Spleen (tissue), 11 donors: ENCODE data around the gene FAM193A. TPM values are rescaled to one million over a fixed set of nuclear protein-coding genes. Genes with fewer than 3 reads are reported as not detected.

Source experiments
- DNase-seq: peaks from one replicate; pipeline ENCODE4 v3.0.0-alpha.2; 2020
- H3K27ac ChIP-seq, 8 donors: fragments of 200-600 bp; sonication (generic) in 7 of 8; 1 replicate in 4 of 8; 2 replicates in 4 of 8; pipeline versions ENCODE4 v1.5.0 to v1.8.0; 2016 to 2021; ENCODE audit warnings: inconsistent platforms in 4 of 8, mild to moderate bottlenecking in 4 of 8, moderate library complexity in 1 of 8
- H3K27me3 ChIP-seq, 7 donors: fragments of 200-600 bp; sonication (generic) in 6 of 7; replicated peaks in 1 of 7; 1 replicate in 4 of 7; 2 replicates in 3 of 7; pipeline versions ENCODE4 v1.5.0 to v1.8.0; 2016 to 2021; ENCODE audit warnings: inconsistent platforms in 3 of 7, mild to moderate bottlenecking in 1 of 7
- H3K36me3 ChIP-seq, 6 donors: fragments of 200-600 bp; sonication (generic) in 5 of 6; 1 replicate in 4 of 6; 2 replicates in 2 of 6; pipeline versions ENCODE4 v1.5.0 to v1.8.0; 2016 to 2021; ENCODE audit warnings: inconsistent platforms in 2 of 6
- H3K4me1 ChIP-seq, 6 donors: fragments of 200-600 bp; sonication (generic) in 5 of 6; 1 replicate in 3 of 6; 2 replicates in 3 of 6; pipeline versions ENCODE4 v1.5.0 to v1.8.0; 2016 to 2021; ENCODE audit warnings: inconsistent platforms in 3 of 6
- H3K4me3 ChIP-seq, 8 donors: fragments of 200-600 bp; sonication (generic) in 7 of 8; 1 replicate in 4 of 8; 2 replicates in 4 of 8; pipeline versions ENCODE4 v1.5.0 to v1.8.0; 2016 to 2021; ENCODE audit warnings: inconsistent platforms in 4 of 8, mild to moderate bottlenecking in 4 of 8, moderate library complexity in 2 of 8
- H3K9me3 ChIP-seq, 8 donors: fragments of 200-600 bp; sonication (generic) in 7 of 8; 1 replicate in 4 of 8; 2 replicates in 4 of 8; pipeline versions ENCODE4 v1.5.0 to v1.8.0; 2016 to 2021; ENCODE audit warnings: inconsistent platforms in 4 of 8
- CTCF ChIP-seq, 11 experiments: fragments of 200-600 bp in 7 of 11; fragments of 450-650 bp in 4 of 11; sonication (generic) in 4 of 11; IDR thresholded peaks in 8 of 11; conservative IDR thresholded peaks in 3 of 11; 1 replicate in 7 of 11; 2 replicates in 4 of 11; pipeline versions ENCODE4 v1.4.0 to v1.8.0; 2016 to 2021; ENCODE audit warnings: antibody characterized with exemption in 11 of 11, inconsistent platforms in 4 of 11, mild to moderate bottlenecking in 1 of 11
- POLR2A ChIP-seq, 3 donors: fragments of 450-650 bp; IDR thresholded peaks; one replicate each; pipeline ENCODE4 v1.5.1; 2017; ENCODE audit warnings: antibody characterized with exemption in 3 of 3, mild to moderate bottlenecking in 1 of 3
- POLR2AphosphoS5 ChIP-seq, 3 donors: sonication (generic); formaldehyde crosslinking; IDR thresholded peaks; one replicate each; pipeline ENCODE4 v1.5.1; 2017; ENCODE audit warnings: antibody characterized with exemption in 3 of 3
- WGBS, 5 donors: extraction: QIAGEN DNeasy Blood & Tissue Kit in 3 of 5; methylation state at CpG; one replicate each; pipeline versions ENCODE4 v1.1.5 to v1.1.7; 2013 to 2018; 5-methylcytosine and 5-hydroxymethylcytosine counted together
- intact Hi-C: fragments of 100-400 bp; cut with DNase I; formaldehyde crosslinking; loops from one replicate; pipeline ENCODE4 v1.15.0; 2023; ENCODE audit warnings: low total_unique reads
- polyA plus RNA-seq, 3 donors: library from polyadenylated mRNA; stranded (reverse); fragments of 200-250 nt; gene quantifications; one replicate each; pipeline ENCODE4 v1.2.1, GENCODE V29; 2013
- total RNA-seq, 7 donors: library from RNA; depleted of rRNA in 3 of 7; stranded (reverse); fragments of >200 nt in 3 of 7; fragmentation: NEBNext Ultra II Directional in 4 of 7; extraction: Animal tissue kit (Norgen Biotek cat#: 25700) in 4 of 7; gene quantifications; one replicate each; pipeline versions ENCODE4 v1.1.0 to v1.2.1, GENCODE V29; 2016 to 2021
- donor health status: healthy with polysubstance abuse.
- donor health status: DM: no; HTN: no; CAD: no; lungs with moderate emphysema.
- donor health status: DM: no; HTN: no; CAD: no.
- donor health status: Bipolar disorder and iron deficiency.
- donor health status: healthy.
- donor health status: DM: no; HTN: no; CAD: no.
- donor health status: DM: yes; HTN: yes; CAD: no.

The FAM193A gene
- total and polyA plus RNA-seq, 10 donors = 6.2 to 37.7 (median 31.6) TPM

- H3K4me3 ChIP-seq = no peak overlapping the region
- DNase-seq = peak; percentile 20
- no peak overlapping the region for H3K27ac ChIP-seq
- H3K27me3 ChIP-seq = no peaks in the 10 kb centered on the region
- no peak for TF ChIP-seq CTCF (IDR thresholded peaks at IDR 0.05 in 8 of 11, conservative IDR thresholded peaks at IDR 0.05 in 3 of 11)
- TF ChIP-seq POLR2AphosphoS5 (IDR thresholded peaks at IDR 0.05) = no peak
- TF ChIP-seq POLR2A (IDR thresholded peaks at IDR 0.05) = no peak
- intact Hi-C loops = loop anchor here (10.0 kb wide), 1 partner anchor 184 kb away; no protein-coding TSS in a partner anchor
- H3K36me3 ChIP-seq = peaks cover 0 to 58% (median 11%) of the 10 kb centered on the region in 6 donors
- H3K4me1 ChIP-seq = peaks cover 22 to 94% (median 49%) of the 10 kb centered on the region in 6 donors
- no peaks in the 10 kb centered on the region for H3K9me3 ChIP-seq
- 89 to 94% (median 91%) methylated on average over 18 to 19 of the region's 19 CpGs for WGBS, 5 donors
Measured at GRCh38 chr4:2750719-2751605, 214.5 kb downstream of the FAM193A start.

GRCh38 chr4:2753436-2753835 is 217.0 kb downstream of the FAM193A start:
- TF ChIP-seq POLR2A (IDR thresholded peaks at IDR 0.05) = no peak
- no peak for TF ChIP-seq POLR2AphosphoS5 (IDR thresholded peaks at IDR 0.05)
- TF ChIP-seq CTCF (IDR thresholded peaks at IDR 0.05 in 8 of 11, conservative IDR thresholded peaks at IDR 0.05 in 3 of 11) = no peak
- no peaks in the 10 kb centered on the region for H3K27me3 ChIP-seq
- H3K4me1 ChIP-seq = peaks cover 10 to 76% (median 35%) of the 10 kb centered on the region in 6 donors
- H3K9me3 ChIP-seq = no peaks in the 10 kb centered on the region
- DNase-seq = peak; percentile 56
- no peak overlapping the region for H3K4me3 ChIP-seq
- H3K36me3 ChIP-seq = peaks cover 0 to 37% (median 0%) of the 10 kb centered on the region in 6 donors
- intact Hi-C loops = loop anchor here (10.0 kb wide), 1 partner anchor 181 kb away; no protein-coding TSS in a partner anchor
- H3K27ac ChIP-seq = peak overlapping the region in 1 of 8 donors; percentile 14
- WGBS, 5 donors = 87 to 98% (median 92%) methylated on average over 4 of the region's 4 CpGs

- peaks cover 10 to 62% (median 32%) of the 10 kb centered on the region in 6 donors for H3K4me1 ChIP-seq
Measured at GRCh38 chr4:2754848-2755819, 218.7 kb downstream of the FAM193A start.

More at GRCh38 chr4:2754848-2755819, 218.7 kb downstream of the FAM193A start:
- intact Hi-C loops = loop anchor here (10.0 kb wide), 1 partner anchor 180 kb away; no protein-coding TSS in a partner anchor
- Histone ChIP-seq H3K27ac (peak overlapping the region in 5 of 8 donors; percentile 93 to 98 (median 97)), H3K9me3 (no peaks in the 10 kb centered on the region), H3K4me3 (peak overlapping the region; percentile 73 to 96 (median 86)), H3K36me3 (peaks cover 0 to 34% (median 0%) of the 10 kb centered on the region in 6 donors), H3K27me3 (no peaks in the 10 kb centered on the region)
- peak; percentile 62 for DNase-seq
- no peak for TF ChIP-seq CTCF (IDR thresholded peaks at IDR 0.05 in 8 of 11, conservative IDR thresholded peaks at IDR 0.05 in 3 of 11)
- TF ChIP-seq POLR2A (IDR thresholded peaks at IDR 0.05) = no peak
- 59 to 65% (median 61%) methylated on average over 22 to 23 of the region's 23 CpGs for WGBS, 5 donors
